ENCODE data around the gene GJA8.
"Not testable (repeated sequence)": the region's sequence is repeated elsewhere in the genome, so short reads cannot be mapped to it uniquely, and the experiment has no call there.

Gene GJA8

DNA sequence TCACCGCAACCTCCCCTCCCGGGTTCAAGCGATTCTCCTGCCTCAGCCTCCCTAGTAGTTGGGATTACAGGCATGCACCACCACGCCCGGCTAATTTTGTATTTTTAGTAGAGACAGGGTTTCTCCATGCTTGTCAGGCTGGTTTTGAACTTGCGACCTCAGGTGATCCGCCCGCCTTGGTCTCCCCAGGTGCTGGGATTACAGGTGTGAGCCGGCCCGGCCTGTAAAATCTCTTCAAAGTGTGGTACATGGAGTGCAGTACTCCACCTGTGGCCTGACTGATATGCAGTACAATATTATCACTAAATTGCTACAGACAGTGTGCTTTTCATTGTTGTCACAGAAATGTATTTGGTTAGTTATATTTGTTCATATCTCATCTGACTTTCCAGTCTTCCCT is 25.1 kb downstream of the GJA8 start:
- DNase-seq (ENCODE audit: low spot score): not testable (repeated sequence)

DNA sequence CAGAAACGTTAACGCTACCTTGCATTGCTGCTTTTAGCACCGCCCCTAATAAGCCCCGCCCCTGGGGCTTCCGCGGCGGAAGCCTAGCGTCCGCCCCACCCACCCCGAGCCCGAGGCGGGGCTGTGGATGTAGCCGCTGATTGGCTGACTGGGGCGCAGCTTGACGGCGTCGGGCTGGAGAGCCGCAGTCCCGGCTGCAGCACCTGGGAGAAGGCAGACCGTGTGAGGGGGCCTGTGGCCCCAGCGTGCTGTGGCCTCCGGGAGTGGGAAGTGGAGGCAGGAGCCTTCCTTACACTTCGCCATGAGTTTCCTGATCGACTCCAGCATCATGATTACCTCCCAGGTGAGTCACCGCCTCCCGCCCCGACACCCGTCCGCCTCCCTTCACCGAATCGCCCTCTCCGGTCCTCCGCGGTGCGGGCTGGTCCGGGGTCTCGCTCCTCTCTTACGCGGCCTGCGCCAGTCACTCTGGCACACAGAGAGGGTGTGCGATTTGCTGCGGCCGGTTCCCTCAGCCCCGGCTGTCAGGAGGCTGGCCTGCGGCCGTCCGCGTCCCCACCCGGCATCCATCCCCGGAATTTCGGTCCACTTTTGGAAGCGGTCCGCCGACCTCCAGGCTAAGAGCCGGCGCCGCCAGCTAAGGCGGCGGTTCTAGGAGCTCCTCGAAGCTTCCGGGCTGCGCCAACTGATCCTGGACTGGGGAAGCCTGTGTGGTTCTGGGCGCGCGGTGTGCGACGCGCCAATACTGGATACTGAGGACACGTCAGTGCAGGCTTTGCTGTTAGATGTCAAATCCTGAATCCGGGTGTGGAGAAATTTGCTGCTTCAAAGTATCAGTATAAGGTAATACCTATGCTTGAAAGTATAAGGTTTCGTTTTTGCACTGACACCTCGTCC is 25.9 kb downstream of the GJA8 start, which contains the start of gene GPR89B:
GPR89B (plus strand) TSS at position 185 of the 897 bp plus-strand sequence; CDS start at position 302, 117 bp downstream.
- peak; percentile 89 for DNase-seq (ENCODE audit: low spot score)

DNA sequence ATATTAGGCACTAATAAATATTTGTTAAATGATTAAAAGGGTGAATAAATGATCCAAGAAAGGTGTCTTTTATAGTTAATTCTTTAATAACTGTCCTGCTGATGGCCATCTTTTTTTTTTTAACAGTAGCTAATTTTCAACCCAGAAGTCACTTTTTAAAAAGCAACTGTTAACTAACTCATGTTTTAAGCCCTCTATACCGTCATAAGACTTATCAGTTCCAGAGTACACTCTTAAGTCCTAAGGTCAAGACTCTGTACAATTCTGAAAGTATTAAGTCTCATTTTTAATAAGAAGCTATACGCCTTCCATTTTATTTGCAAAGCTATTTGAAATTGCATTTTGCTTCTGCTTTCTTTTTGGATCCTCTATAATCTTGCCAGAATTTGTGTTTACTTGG is 28.5 kb downstream of the GJA8 start:
- DNase-seq (ENCODE audit: low spot score): not testable (repeated sequence)

DNA sequence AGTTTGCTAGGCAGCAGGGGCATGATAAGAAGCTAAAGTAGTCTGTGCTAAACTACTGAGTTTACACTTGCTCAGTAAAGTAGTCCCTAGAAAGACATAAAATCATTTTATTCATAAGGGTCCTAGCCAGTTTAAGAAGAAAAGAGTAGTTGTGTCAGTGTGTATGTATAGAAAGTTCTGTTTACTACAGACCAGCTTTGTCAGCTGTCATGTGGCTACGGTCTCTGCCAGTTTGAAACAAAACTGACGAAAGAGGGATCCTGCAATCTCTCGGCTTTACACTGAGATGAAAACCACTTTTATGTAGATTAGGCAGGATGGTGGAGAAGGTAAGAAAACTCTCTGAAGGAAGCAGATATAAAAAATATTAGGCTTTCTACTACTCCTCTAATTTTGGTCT is 32.7 kb downstream of the GJA8 start:
- not testable (repeated sequence) for DNase-seq (ENCODE audit: low spot score)

DNA sequence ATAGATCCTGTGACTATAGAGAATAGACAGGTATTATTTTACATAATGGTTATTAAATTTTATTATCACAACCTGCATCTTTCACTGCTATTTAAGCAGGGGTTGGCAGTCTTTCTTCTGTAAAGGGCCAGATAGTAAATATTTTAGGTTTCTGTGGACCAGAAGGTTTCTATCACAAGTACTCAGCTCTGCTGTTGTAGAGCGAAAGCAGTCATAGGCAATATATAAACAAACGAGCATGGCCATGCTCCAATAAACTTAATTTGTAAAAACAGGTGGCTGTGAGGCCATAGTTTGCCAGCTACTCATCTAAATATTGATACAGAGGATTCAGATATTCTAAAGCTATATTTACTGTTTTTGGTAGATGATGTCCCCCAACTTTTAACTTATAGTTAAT is 37.9 kb downstream of the GJA8 start:
- DNase-seq (ENCODE audit: low spot score): not testable (repeated sequence)

DNA sequence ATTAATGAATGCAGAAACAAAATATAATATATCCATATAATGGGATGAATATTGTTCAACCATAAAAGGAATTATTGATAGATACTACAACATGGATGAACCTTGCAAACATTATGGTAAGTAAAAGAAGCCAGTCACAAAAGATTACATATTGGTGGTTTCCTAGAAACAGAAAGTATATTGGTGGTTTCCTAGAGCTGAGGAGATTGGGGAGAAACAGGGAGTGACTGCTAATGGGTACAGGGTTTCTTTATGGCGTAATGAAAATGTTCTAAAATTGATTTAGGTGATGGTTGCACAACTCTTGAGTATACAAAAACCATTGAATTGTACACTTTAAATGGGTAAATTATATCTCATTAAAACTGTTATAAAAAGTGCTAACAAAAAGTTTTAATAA is 40.0 kb downstream of the GJA8 start:
- not testable (repeated sequence) for DNase-seq (ENCODE audit: low spot score)

DNA sequence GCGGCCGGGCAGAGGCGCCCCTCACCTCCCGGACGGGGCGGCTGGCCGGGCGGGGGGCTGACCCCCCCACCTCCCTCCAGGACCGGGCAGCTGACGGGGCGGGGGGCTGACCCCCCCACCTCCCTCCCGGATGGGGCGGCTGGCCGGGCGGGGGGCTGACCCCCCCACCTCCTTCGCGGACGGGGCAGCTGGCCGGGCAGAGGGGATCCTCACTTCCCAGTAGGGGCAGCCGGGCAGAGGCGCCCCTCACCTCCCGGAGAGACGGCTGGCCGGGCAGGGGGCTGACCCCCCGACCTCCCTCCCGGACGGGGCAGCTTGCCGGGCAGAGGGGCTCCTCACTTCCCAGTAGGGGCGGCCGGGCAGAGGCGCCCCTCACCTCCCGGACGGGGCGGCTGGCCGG is 46.9 kb downstream of the GJA8 start:
- DNase-seq (ENCODE audit: low spot score): not testable (repeated sequence)
